GM11168 (cell line): Measurements from ENCODE around the gene RBP5.
"Not testable (repeated sequence)": the region's sequence is repeated elsewhere in the genome, so short reads cannot be mapped to it uniquely, and the experiment has no call there.

ENCODE experiments used
- in situ Hi-C: fragments of 300-500 bp; cut with MboI; formaldehyde crosslinking; loops from one replicate; pipeline ENCODE4 v1.12.0; 2022; ENCODE audit warnings: low sequenced_read_pairs; ENCODE audit not compliant: unreplicated experiment

The RBP5 gene

GRCh38 chr12:7125632-7126227 lies 3.0 kb downstream of the RBP5 start:
- in situ Hi-C loops: no loop called here

- in situ Hi-C loops: no loop called here
These were observed 4.7 kb downstream of the RBP5 start for GRCh38 chr12:7123806-7124522.

GRCh38 chr12:7122811-7123769 lies 5.6 kb downstream of the RBP5 start:
- in situ Hi-C loops: no loop called here

GRCh38 chr12:7121324-7121723 lies 7.4 kb downstream of the RBP5 start:
- in situ Hi-C loops: no loop called here

GRCh38 chr12:7120166-7120565 lies 8.5 kb downstream of the RBP5 start:
- in situ Hi-C loops: no loop called here

- in situ Hi-C loops: no loop called here
These were observed 9.8 kb downstream of the RBP5 start for GRCh38 chr12:7118881-7119280.

- in situ Hi-C loops: no loop called here
These were observed 11.0 kb downstream of the RBP5 start for GRCh38 chr12:7117670-7118069.

GRCh38 chr12:7116916-7117315 lies 11.8 kb downstream of the RBP5 start:
- in situ Hi-C loops: no loop called here

GRCh38 chr12:7116196-7116595 lies 12.5 kb downstream of the RBP5 start:
- in situ Hi-C loops: no loop called here

- in situ Hi-C loops: no loop called here
These were observed 13.8 kb downstream of the RBP5 start for GRCh38 chr12:7114851-7115250.

- in situ Hi-C loops: no loop called here
These were observed 14.7 kb downstream of the RBP5 start for GRCh38 chr12:7114008-7114407.

GRCh38 chr12:7113389-7113871 lies 15.3 kb downstream of the RBP5 start:
- in situ Hi-C loops: no loop called here

GRCh38 chr12:7112041-7112440 lies 16.6 kb downstream of the RBP5 start:
- in situ Hi-C loops: no loop called here

GRCh38 chr12:7110661-7111060 lies 18.0 kb downstream of the RBP5 start:
- in situ Hi-C loops: no loop called here

GRCh38 chr12:7109572-7109920 lies 19.1 kb downstream of the RBP5 start:
- in situ Hi-C loops: no loop called here

GRCh38 chr12:7108796-7109571 lies 19.7 kb downstream of the RBP5 start, which contains the start of gene C1RL:
Gene C1RL, minus strand, starts transcription at chr12:7109214. Its CDS starts 34 bp downstream, at chr12:7109180.
- in situ Hi-C loops: no loop called here

- in situ Hi-C loops: no loop called here
These were observed 20.5 kb downstream of the RBP5 start for GRCh38 chr12:7108003-7108795.

GRCh38 chr12:7107636-7108002 lies 21.1 kb downstream of the RBP5 start:
- in situ Hi-C loops: no loop called here

GRCh38 chr12:7107181-7107580 lies 21.5 kb downstream of the RBP5 start:
- in situ Hi-C loops: not testable (repeated sequence)
